DMS79 (cell line): Measurements from ENCODE around the gene FGD4.

Experiments used
- DNase-seq: peaks from one replicate; lab custom pipeline; 2025; lab: John Stamatoyannopoulos, UW

Gene FGD4

DNA sequence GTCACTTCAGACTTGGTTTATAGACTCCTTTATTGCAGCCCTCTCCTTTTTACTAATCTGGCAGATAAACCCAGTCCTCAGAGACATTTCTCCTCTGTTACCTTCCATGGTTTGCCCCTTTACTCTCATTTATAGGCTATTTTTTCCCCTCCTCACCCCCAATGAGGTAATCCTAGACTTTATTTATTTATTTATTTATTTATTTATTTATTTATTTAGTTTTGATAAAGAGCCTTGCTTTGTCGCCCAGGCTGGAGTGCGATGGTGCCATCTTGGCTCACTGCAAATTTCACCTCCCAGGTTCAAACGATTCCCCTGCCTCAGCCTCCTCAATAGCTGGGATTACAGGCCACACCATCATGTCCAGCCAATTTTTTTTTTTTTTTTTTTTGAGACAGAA, 8.4 kb downstream of the FGD4 start:
- no peak for DNase-seq

DNA sequence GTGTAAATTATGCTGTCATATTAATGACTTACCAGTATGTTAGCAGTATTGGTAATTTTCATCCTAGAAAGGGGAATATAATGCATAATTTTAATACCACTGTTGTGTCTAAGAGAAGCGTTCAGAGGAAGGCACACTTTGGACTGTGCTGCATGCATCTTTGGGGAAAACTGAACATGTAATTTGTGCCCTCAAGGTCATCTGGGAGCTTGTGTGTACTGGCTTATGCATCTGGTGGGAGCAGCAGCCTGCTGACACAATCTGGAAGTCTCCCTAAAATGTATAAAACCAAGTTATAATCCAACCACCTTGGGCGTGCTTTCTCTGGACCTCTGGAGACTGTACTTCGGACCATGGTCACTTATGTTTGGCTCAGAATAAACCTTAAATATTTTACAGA, 14.1 kb downstream of the FGD4 start:
- DNase-seq: no peak

DNA sequence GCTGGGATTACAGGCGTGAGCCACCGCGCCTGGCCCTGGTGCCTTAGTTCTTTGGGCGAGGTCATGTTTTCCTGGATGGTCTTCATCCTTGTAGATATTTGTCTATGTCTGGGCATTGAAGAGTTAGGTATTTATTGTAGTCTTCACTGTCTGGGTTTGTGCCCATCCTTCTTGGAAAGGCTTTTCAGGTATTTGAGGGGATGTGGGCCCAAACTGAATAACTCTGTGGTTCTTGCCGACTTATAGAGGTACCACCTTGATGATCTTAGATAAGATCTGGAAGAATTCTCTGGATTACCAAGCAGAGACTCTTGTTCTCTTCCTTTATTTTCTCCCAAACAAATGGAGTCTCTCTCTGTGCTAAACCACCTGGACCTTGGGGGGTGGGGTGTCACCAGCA, 18.9 kb downstream of the FGD4 start:
- DNase-seq: no peak

DNA sequence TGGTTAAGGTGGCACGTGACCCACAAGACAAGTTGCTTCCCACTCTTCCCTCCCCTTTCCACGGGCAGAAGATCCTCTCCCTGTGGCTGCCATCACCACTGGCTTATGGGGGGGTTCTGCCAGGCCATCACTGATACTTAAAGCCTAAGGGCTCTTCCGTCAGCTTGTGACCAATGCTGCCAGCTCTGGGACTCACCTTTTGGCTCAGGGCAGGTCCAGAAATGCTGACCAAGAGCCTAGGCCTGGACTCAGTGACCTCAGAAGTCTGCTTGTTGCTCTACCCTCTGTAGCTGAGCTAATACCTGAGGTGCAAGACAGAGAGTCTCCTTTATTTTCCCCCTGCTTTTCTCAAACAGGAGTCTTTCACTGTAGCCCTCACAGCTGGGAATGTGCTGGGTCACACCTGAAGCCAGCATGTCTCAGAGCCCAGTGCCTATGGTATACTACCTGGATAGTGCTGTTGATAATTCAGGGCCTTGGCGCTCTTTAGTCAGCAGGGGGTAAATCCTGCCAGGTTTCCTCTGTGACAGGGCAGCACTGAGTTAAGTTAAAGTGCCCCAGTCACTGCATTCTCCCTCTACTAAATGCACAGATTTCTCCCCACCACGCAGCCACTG, 19.7 kb downstream of the FGD4 start:
- DNase-seq: no peak

DNA sequence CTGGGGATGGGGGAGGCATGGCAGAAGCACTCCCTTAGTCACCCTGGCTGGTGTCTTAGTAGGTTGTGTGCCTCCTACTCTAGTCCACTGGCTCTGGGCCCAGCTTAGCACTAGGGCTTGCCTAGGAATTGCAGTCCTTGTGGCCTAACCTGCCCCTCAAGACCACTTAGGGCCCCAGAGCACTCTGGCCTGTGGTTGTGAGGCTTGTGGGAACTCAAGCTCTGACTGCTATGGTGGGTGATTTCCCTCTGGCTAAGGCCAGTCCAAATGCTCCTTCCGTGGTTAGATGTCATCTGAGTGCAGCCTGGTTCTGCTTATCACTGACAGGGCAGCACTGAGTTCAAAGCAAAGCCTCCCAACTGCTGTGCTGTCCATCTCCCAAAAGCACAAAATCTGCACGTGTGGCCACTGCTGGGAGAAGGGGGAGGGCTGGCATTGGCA, 20.2 kb downstream of the FGD4 start:
- peak; percentile 75 for DNase-seq

DNA sequence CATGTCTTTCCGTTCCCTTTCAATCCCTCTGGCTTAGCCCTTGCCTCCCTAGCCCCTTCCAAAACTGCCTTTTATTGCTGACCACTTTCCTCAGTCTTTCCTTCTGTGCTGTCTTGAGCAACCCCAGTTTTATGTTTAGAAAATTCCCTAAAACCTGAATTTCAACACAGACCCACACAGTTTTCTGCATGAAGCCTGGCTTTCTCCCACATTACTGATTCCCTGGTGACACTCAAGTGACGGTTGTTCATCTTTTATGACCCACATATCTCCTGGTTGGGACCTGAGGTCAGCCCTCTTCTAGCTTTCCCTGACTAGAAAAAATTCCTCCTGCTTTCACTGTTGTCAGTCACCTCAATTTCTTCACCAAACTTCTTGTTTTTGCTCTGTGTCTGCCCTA, 21.0 kb downstream of the FGD4 start:
- no peak for DNase-seq

DNA sequence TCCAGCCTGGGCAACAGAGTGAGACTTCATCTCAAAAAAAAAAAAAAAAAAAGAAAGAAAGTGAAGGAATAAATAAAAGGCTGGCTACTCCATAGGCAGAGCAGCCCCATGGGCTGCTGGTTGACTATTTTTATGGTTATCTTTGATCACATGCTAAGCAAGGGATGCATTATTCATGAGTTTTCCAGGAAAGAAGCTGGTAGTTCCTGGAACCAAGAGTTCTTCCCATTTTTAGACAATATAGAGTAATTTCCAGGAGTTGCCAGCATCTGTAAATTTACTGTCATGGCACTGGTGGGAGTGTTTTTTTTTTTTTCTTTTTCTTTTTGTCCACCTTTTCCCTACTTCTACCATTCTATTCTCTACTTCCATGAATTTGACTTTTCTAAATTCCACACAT, 24.2 kb downstream of the FGD4 start:
- no peak for DNase-seq

DNA sequence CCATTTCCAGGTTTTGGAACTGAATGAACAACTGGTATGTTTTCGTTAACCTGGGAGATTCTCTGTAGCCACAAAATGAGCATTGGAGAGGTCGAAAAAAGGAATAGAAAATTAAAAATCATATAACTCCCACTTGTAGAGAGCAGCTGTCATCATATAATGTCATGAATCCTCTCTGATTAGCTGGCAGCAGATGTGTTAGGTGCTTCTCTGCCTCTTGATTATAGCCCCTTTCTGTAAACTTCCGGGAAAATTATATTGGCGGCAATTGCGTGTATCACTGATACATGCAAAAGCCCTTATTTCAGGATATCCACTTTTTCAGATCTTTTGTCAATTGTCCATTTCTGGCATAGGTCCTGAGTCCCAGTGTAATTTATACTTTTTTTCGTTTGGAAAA, 31.7 kb downstream of the FGD4 start:
- DNase-seq: no peak

DNA sequence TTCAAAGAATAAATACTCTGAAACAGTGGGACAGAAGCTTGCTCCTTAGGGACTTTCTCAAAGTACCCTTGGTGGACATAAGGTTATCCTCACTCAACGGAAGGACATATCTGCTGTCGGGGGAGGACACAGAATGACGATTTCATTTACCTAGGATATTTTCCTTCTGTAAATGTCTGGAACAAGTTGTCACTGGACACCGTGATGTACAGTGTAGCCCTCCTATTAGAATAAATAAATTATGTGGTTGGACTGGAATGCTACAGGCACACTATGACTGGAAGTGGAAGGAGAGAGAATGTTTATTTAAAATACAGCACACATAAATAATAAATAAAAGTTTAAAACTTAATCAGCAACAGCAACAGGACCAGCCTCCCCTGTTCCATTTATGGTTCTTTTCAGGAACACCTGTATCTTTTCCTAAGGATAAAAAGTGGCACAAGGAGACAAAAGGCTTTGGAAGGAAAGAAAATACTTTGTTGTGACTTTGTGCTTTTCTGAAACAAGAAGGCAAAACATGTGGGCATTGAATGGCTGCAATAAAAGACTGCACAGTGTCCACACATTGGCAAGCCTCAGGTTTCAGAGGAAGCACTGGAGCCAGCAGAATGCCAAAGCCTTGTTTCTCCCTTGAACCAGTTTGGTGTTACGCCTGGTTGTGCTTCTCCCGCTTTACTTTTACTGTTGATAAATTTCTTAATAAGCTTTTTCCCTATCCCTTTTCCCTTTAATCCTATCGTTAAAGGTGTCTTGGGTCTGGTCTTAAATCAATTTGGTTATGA, 36.8 kb downstream of the FGD4 start:
- DNase-seq: no peak

DNA sequence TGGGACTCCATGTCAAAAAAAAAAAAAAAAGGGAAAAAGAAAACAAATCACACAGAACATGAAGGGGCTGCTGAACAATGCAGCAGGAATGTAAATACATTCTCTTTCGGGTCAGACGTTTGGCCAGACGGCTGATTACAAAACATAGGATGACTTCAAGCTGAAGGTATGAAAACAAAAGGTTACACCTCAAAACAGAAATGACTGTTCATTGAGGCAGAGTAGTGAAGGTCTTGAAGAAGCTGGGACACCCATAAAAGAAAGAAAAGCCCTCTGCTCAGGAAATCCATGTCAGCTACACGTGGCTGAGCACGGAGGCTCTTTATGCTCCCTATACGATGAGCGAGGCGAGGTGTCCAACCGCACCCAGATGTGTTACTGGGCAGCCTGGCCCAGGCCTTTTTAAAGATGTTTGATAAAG, 37.7 kb downstream of the FGD4 start:
- DNase-seq: no peak

DNA sequence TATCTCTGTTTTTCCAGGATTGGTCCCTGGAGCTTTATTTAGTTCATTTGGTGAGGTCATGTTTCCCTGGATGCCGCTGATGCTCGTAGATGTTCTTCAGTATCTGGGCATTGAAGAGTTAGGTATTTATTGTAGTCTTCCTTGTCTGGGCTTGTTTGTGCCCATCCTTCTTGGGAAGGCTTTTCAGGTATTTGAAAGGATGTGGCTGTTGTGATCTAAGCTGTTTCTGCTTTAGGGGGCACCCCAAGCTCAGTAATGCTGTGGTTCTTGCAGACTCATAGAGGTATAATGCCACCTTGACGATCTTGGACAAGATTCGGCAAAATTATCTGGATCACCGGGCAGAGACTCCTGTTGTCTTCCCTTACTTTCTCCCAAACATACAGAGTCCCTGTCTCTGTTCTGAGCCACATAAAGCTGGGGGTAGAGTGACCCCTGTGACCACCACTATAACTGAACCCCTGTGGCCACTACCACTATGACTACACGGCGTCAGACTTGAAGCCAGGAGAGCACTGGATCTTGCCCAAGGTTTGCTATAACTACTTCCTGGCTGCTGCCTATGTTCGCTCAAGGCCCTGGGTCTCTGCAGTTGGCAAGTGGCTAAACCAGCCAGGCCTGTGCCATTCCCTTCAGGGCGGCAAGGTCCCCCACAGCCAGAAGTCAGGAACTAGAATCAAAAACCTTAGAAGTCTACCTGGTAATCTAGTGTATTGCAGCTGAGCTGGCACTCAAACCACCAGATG, 40.9 kb downstream of the FGD4 start:
- DNase-seq: no peak

DNA sequence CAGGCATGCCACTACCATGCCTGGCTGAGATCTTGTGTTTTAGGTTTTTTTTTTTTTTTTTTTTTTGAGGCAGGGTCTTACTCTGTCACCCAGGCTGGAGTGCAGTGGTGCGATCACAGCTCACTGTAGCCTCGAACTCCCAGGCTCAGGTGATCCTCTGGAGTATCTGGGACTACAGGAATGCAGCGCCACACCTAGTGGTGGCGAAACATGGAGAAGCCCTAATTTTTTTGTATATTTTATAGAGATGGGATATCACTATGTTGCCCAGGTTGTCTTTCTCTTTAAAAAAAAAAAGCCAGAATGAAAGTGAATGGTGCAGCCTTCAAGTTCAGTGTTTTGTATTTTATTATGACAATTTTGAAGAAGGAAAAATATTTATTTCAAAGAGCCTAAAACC, 44.1 kb downstream of the FGD4 start:
- no peak for DNase-seq

DNA sequence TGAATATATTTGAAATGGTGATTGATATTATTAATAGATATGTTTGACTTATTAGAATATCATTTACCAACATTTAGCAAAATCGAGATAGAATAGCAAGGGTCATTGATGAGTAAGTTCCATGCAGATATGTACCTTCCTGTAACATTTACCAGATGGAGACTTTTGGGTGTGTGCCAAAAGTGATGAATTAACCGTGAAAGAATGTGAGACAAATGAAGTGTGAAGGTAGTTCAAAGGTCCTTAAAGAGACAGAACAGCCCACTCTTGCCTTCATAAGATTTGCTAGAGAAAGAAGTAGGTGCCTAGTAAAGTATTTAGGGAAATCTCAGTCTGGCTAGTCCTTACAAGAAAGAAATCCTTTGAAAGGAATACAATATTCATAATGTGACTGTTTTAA, 45.5 kb downstream of the FGD4 start:
- no peak for DNase-seq

DNA sequence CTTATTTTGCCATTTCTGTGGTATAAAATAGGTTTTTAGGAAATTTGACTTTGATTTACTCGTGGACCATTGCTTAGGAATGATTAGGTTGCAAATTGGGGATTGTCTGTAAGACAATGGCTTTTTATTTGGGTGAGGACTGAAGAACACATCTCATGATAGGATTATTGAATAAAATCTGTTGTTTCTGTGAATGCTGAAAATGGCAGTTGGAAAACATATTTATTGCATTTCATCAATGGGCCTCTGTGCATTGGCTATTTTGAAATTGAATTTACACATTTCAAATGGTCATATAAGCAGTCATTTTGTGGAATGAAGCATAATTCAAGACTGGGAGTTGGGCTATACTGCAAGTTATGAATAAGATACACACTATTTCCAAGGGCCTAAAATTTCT, 46.0 kb downstream of the FGD4 start:
- no peak for DNase-seq

DNA sequence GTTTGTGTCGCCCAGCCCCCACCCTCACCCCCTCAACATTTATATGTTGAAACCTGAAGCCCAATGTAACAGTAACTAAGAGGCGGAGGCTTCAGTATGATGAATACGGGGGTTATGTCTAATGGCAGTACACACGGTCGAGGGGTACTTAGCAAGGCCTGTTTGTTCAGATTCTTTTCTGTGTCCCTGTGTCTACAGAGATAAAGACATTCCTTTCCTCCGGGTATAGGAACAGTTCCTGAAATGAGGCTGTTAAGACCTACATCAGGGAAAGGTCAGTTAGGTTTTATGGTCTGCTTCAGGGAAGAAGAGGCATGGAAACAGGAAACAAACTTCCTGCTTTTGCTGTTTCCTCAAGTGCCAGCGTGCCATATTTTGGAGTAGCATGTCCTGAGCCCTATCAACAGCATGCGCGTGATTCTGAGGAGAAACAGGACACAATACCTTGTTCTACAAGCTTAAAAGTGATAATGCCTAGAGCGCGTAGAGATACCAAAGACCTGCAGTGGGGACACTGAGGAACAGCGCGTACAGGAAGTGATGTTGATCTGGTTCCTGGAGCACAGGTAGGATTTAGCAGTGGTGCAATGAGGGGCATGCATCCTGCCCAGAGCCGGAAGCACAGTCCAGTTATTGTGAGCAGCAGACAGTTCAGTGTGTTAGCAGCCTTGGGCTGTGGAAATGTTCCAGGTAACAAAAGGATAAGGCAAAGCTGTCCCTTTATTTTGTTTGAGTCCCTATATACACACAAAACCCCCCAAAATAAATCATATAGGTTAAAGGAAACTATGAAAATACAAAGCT, 47.2 kb downstream of the FGD4 start:
- DNase-seq: no peak

DNA sequence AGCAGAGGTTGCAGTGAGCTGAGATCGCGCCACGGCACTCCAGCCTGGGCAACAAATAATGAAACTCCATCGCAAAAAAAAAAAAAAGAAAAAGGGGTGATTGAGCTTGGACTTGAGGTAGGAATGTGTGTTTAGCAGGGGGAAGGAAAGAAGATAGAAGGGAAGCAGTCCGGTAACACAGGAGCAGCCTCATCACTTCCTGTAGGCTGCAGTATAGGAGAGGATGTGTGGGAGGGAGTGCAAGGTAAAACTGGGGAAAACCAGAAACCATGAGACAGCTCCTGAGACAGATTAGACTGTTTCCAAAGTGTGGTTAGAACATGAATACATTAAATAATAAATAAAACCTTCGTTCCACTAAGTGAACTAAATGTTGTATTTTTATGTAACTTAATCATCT, 49.2 kb downstream of the FGD4 start:
- DNase-seq: no peak

DNA sequence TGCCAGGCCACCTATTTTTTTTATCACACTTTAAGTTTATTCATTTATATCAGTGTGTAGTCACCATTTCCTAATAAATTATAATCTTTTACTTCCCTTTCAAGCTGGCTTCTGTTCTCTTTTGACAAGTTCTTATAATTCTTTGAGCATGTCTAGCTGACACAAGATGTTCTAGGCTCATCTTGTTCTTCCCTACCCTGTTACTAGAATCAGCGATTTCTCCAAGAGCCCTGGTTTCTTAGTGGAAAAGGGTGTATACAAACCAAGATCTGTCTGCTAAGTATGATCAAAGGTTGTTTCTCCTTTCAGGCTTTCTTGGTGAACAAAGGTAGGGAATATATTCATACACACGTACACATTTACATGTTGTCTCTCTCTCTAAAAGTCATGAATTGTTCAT, 51.0 kb downstream of the FGD4 start:
- DNase-seq: no peak

DNA sequence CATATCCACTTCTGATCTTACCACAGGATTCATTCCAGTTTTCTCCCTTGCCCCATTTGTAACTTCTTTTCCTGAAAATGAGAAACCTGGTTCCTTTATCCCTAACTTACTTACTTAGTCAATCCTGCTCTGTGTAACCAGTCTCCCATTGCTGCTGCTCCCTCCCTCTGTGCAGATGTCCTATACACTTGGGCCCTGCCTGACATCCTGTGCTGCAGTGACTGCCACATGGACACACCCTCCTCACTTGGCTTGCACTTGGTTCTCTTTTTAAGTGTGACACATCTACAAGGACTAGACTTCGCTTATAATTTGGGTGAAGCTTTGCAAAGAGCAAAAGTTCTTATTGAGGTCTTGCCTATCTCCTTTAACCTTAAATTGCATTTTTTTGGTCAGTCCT, 51.4 kb downstream of the FGD4 start:
- DNase-seq: no peak

DNA sequence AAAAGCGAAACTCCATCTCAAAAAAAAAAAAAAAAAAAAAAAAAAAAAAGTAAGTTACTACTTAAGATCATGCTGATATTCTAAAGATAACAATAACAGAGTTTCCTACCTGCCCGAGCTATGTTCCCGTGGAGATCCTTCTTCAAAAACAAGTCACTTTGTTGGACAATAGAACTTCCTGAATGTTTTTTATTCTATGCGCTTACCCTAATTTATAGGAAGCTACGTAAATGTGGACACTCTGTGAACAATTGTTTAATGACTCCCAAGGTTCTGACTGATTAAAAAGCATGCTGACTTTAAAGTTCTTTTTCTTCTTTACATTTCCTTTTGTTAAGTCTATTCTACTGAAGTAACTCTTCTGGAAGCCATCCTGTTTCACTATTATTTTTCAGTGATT, 52.5 kb downstream of the FGD4 start:
- no peak for DNase-seq

DNA sequence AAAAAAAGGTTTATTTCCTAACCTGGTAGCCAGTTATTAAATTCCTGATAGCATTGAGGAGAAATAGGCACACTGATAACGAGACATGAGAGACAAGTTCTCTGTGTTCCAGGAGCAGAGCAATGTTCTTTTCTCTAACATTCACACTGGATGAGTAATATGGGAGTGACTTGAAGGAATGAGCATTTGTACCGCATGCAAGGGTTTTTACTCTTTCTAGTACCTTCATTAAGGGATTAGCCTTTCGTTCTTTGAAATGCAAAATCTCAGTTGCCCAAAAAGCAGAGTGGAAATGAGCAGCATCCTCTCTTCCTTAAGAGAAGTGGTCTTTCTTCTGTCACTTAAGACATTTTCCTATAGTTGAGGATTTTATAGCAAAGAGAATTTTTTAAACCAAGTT, 54.7 kb downstream of the FGD4 start:
- DNase-seq: no peak

DNA sequence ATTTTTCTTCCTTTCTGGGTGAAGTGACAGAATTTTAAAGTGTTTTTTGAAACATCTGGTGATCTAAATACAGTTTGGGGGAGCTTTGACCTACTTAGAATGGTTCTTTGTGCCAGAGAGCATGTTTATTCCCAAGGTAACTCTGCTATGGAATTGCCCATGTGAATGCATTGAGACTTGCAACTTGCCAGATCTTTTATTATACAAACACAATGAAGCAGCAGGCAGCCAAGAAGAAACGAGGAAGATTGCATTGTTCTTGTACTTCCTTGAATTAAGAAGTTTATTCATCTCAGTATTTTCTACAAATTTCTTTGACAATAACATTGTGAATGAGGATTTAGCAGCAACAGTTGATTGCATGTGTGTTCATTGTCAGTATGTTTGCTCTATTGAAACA, 55.5 kb downstream of the FGD4 start:
- DNase-seq: no peak

DNA sequence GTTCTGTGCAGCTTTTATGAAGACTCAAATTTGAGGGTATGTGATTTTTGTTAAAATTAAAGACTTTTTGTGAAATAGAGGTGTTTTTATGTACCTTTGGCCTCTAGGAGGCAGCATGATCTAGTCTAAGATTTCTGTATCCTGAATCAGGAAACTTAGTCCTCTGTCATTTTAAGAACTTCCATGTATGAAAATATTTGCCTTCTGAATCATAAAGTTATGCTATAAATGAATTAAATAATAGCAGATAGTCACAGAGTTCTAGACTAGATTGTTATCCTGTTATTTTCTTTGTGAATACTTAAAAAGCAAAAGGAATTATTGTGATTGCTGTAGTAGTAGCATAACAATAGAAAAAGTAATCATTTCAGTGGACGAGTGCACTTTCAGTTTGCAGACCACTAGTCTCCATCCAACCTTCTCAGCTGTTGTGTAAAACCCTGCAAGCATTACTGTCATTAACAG, 56.3 kb downstream of the FGD4 start:
- DNase-seq: no peak
